ENCODE data around the gene ULK2. TPM values are rescaled to one million over a fixed set of nuclear protein-coding genes. Genes with fewer than 3 reads are reported as not detected.

Gene ULK2
- total RNA-seq, 3 donors from 2014 or later: 22.1 to 25.6 (median 23.0) TPM

DNA sequence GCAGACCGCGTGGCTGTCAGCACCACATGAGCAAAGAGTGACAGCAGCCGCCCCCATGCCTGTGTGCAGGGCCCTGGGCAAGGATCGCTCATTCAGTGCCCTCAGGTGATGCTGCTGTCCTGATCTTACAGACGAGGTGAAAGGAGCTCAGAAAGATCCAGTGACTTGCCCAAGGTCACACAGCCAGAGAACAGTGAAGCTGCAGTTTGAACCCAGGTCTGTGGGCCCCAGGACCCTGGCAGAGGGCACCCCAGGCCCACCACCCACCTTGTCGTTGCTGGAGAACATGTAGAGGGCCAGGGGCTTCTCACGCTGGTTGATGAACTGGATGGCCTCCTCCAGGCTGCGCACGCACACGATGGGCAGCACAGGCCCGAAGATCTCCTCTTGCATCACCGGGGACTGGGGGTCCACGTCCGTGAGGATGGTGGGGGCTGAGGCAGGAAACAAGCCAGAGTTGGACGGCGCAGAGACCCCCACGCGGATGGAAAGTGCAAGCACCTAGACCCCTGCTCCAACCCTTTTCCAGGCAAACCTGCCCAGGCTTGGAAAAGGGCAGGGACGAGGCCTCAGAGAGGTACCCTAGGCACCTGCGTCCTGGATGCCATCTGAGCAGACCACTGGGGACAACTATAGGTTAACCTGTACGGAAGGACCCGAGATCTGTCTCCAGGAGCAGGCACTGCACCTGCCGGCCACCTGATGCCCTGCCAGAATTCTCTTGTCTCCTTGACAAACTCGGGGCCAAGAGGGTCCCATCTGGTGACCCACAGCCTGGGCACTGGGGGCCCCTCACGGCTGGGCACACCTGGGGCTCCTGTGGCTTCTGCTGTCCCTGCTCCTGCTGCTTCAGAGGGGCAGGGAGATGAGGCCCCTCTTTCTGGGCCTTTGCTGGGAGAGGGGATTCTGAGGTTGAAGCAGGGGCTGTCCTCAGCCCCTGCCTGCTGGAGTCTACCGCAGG is 128.2 kb downstream of the ULK2 start:
- DNase-seq (ENCODE audit: low spot score in 2 of 2): no peak
- Histone ChIP-seq H3K4me1 (peaks cover 0 to 3% of the 10 kb centered on the region in 2 donors), H3K4me3 (no peak overlapping the region), H3K27me3 (no peaks in the 10 kb centered on the region), H3K36me3 (no peaks in the 10 kb centered on the region), H3K27ac (no peak overlapping the region), H3K9me3 (no peaks in the 10 kb centered on the region)
- intact Hi-C loops (cut with DNase I; ENCODE audit: low total_unique reads): no loop called here
- TF ChIP-seq, protein P1, sequence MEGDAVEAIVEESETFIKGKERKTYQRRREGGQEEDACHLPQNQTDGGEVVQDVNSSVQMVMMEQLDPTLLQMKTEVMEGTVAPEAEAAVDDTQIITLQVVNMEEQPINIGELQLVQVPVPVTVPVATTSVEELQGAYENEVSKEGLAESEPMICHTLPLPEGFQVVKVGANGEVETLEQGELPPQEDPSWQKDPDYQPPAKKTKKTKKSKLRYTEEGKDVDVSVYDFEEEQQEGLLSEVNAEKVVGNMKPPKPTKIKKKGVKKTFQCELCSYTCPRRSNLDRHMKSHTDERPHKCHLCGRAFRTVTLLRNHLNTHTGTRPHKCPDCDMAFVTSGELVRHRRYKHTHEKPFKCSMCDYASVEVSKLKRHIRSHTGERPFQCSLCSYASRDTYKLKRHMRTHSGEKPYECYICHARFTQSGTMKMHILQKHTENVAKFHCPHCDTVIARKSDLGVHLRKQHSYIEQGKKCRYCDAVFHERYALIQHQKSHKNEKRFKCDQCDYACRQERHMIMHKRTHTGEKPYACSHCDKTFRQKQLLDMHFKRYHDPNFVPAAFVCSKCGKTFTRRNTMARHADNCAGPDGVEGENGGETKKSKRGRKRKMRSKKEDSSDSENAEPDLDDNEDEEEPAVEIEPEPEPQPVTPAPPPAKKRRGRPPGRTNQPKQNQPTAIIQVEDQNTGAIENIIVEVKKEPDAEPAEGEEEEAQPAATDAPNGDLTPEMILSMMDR (IDR thresholded peaks at IDR 0.05): no peak
- TF ChIP-seq POLR2A (IDR thresholded peaks at IDR 0.05) (no peak), POLR2AphosphoS5 (IDR thresholded peaks at IDR 0.05) (no peak)

DNA sequence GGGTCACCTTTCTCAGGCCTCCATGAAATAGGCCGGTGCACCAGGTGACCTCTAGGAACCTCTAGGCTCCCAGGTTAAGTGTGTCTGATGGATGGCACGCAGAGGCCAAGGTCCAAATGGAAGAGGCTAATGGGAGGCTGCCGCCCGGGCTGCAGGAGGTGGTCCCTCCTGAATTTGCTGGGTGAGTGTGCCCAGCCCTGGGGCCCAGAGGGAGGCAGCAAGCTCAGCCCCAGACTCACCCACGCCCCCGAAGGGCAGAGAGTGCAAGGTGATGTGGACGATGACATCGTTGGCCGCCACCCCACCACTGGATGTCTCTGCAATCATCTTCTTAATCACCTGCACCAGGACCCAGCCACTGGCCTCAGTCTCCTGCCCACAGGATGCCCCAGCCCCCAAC is 129.0 kb downstream of the ULK2 start:
- Histone ChIP-seq H3K27me3 (no peaks in the 10 kb centered on the region), H3K36me3 (no peaks in the 10 kb centered on the region), H3K4me1 (no peaks in the 10 kb centered on the region), H3K27ac (no peak overlapping the region), H3K4me3 (no peak overlapping the region), H3K9me3 (no peaks in the 10 kb centered on the region)
- intact Hi-C loops (cut with DNase I; ENCODE audit: low total_unique reads): no loop called here
- no peak for TF ChIP-seq POLR2AphosphoS5 (IDR thresholded peaks at IDR 0.05)
- TF ChIP-seq POLR2A (IDR thresholded peaks at IDR 0.05): no peak
- TF ChIP-seq, protein P1 (IDR thresholded peaks at IDR 0.05): no peak
- DNase-seq (ENCODE audit: low spot score in 2 of 2): no peak

DNA sequence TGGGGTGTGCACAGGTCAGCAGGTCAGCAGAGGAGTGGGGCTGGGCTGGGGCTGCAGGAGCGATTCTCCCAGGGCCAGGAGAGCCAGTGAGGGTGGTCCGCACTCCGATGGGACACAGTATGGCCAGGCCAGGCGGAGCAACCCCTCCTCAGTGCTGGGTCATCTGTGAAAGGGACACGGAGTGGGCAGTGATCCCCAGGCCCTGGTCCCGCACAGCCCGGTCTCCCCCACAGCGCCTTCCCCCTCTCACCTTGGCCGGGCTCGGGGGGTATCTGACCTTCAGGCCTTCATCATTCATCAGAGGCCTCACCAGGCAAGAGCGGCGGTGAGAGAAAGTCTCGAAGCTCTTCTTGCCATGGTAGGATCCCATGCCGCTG is 129.7 kb downstream of the ULK2 start:
- TF ChIP-seq, protein P1 (IDR thresholded peaks at IDR 0.05): no peak
- TF ChIP-seq POLR2AphosphoS5 (IDR thresholded peaks at IDR 0.05) (no peak), POLR2A (IDR thresholded peaks at IDR 0.05) (no peak)
- H3K27me3 ChIP-seq: no peaks in the 10 kb centered on the region
- no peak overlapping the region for H3K27ac ChIP-seq
- DNase-seq (ENCODE audit: low spot score in 2 of 2): no peak
- intact Hi-C loops (cut with DNase I; ENCODE audit: low total_unique reads): no loop called here
- no peaks in the 10 kb centered on the region for H3K4me1 ChIP-seq
- H3K36me3 ChIP-seq: no peaks in the 10 kb centered on the region
- no peak overlapping the region for H3K4me3 ChIP-seq
- no peaks in the 10 kb centered on the region for H3K9me3 ChIP-seq

DNA sequence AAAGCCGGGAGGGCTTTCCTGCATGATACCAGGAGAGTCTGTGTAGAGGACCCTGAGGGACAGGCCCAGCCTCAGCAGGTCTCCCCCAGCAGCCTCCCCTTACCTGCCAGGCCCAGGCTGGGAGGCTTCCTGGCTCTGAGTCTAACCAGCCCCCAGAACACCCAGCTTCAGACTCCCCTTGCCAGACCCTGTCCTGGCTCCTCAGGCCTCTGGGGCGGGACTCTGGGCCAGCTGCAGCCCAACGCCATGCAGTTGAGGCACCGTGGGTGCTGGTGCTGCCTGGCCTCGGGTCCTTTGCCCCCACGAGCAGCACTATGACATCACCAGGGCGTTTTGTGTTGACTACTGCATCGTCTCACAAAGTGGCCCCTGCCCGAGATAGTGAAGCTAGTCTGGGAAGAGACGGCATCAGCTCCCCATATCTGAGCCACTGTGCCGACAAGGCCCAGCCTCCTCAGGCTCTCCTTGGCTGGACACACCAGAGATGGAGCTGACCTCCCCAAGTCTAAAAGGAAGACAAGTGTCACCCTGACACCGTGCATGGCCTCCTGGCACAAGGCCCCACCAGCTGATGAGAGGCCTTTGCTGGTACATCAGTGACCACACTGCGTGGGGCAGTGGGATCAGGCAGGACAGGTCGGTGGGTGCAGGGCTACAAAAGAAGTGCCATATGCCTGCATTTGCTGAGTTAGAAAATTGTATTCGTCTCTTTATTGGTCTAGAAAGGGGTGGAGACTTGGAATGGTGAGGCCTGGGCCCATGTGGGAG is 130.2 kb downstream of the ULK2 start:
- Histone ChIP-seq H3K27me3 (no peaks in the 10 kb centered on the region), H3K27ac (peak overlapping the region in 1 of 2 donors; percentile 7), H3K4me3 (no peak overlapping the region), H3K9me3 (no peaks in the 10 kb centered on the region), H3K36me3 (no peaks in the 10 kb centered on the region), H3K4me1 (no peaks in the 10 kb centered on the region)
- TF ChIP-seq POLR2AphosphoS5 (IDR thresholded peaks at IDR 0.05) (no peak), POLR2A (IDR thresholded peaks at IDR 0.05) (no peak)
- TF ChIP-seq, protein P1 (IDR thresholded peaks at IDR 0.05): no peak
- no peak for DNase-seq (ENCODE audit: low spot score in 2 of 2)
- intact Hi-C loops (cut with DNase I; ENCODE audit: low total_unique reads): no loop called here

DNA sequence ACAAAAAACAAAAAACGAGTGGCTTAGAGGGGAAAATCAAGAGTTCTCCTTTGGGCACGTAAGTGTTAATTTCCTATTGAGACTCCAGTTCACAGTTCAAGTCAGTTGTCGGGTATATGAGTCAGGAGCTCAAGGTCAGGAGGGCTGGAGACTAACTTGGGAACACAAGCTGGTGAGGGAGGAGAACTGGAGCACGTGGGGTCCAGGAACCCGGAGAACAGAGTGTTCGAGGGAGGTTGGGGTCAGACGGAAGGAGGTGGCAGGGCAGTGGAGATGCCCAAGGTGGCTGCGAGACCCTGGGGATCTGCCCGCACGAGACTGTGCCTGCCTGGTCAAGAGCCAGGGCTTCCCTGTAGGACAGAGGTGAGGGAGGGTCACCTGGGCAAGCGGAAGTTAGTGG is 131.7 kb downstream of the ULK2 start:
- Histone ChIP-seq H3K9me3 (no peaks in the 10 kb centered on the region), H3K27me3 (no peaks in the 10 kb centered on the region), H3K36me3 (no peaks in the 10 kb centered on the region), H3K27ac (peak overlapping the region in 1 of 2 donors; percentile 3), H3K4me1 (no peaks in the 10 kb centered on the region), H3K4me3 (no peak overlapping the region)
- no peak for DNase-seq (ENCODE audit: low spot score in 2 of 2)
- intact Hi-C loops (cut with DNase I; ENCODE audit: low total_unique reads): no loop called here
- no peak for TF ChIP-seq POLR2A (IDR thresholded peaks at IDR 0.05)
- TF ChIP-seq, protein P1 (IDR thresholded peaks at IDR 0.05): no peak
- no peak for TF ChIP-seq POLR2AphosphoS5 (IDR thresholded peaks at IDR 0.05)

All from breast epithelium (tissue), 4 donors.